Stimulated activated CD8-positive, alpha-beta memory T cell treated with anti-CD3 and anti-CD28 coated beads, Interleukin-2, amount 100 ng/mL, for 1 hour (primary cell): ENCODE results near the gene TRIM59.

Experiments
- DNase-seq, 2 donors: peaks; one replicate each; pipeline ENCODE4 v3.0.0-alpha.2; 2020; ENCODE audit warnings: low read depth in 2 of 2

TRIM59 gene, protein sequence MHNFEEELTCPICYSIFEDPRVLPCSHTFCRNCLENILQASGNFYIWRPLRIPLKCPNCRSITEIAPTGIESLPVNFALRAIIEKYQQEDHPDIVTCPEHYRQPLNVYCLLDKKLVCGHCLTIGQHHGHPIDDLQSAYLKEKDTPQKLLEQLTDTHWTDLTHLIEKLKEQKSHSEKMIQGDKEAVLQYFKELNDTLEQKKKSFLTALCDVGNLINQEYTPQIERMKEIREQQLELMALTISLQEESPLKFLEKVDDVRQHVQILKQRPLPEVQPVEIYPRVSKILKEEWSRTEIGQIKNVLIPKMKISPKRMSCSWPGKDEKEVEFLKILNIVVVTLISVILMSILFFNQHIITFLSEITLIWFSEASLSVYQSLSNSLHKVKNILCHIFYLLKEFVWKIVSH

DNA sequence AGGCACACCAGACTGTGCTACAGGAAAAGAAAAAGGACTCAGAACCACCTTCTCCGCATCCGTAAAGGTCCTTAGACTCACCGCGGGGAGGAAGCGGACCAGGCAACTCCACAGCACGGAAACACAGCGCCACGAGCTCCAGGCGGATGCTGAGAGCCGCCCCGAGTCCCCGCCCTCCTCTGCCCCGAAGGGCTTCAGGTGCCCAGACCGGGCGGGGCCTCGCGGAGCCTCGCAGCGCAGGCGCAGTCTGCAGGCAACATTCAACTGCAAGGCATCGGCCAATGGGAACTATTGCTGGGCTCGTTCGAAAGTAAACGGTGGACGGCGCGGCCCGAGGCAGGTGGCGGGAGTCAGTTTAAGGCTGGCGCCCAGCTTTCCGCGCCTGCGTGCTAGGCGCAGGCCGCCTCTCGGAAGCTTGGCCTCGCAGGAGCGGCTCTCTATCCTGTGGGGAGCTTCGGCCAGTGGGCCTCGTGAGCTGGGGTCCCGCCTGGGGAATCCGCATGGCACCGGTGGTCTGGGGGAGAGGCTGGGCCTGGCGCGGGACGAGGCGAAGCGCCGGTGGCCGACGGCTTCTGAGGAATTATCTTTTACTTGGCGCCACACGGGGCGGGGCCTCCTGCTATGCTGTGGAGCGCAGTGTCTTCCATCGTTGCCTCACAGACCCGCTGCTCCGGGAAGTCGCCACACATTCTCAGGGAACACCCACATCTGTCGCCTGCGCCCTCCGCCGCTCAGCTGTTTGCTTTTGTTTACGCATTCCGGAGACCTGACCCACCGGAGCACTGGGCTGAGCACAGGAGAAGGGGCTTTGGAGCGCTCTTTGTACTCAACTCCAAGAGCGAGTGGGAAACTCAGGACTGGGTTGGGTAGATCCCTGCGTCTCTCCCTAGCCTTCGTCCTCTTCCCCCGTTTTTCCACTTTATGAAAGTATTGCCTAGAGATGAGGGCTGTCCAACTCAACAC lies at the start of gene TRIM59:
Gene TRIM59, minus strand, starts transcription at position 151 of the 963 bp plus-strand sequence. CDS start 10,603 bp downstream, outside the sequence.
- DNase-seq = peak; percentile 87 to 93

DNA sequence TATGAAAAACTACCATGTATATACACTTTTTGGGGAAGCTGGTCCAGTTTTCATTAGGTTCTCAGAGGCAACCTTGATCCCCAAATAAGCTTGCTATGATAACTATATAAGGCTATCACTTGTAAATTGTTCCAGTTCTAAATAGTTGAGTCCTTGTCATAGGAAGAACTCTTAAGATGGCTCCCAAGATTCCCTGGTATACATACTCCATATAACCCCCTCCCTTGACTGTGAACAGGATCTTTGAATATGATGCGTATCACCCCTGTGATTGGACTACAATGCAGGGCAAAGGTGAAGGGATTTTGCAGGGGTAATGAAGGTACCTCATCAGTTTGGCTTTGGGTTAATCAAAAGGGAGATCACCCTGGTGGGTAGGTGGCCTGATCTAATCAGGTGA lies 48.6 kb upstream of the TRIM59 start:
- DNase-seq = no peak

DNA sequence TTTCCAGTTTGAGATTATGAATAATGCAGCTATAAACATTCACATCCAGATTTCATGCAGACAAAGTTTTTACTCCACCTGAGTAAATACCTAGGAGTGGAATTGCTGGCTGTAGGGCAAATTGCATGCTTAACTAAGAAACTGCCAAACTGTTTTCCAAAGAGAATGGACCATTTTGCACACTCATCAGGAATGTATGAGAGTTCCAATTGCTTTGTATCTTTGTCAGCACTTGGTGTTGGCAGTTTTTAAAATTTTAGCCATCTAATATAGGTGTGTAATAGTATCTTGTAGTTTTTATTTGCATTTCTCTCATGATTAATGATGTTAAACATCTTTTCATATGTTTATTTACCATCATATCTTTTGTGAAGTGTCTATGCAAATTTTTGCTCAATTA lies 40.6 kb upstream of the TRIM59 start:
- no peak for DNase-seq

DNA sequence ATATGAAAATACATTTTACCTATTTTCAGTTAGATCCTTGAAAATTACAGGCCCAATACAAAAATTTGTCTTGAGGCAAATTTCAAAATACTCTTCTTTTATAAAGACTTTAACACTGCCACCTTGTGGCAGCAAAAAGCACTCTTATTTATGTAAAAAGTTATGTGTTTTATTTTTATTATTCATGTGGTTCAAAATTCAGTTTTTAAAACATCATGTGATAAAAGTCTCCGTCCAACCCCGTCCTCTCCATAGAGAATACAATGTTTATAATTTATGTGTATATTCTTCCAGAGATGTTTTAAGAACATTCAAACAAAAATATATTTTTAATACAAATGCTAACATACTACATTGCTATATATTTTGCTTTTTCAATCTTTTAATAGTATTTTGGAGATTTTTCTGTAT lies 36.9 kb upstream of the TRIM59 start:
- no peak for DNase-seq

DNA sequence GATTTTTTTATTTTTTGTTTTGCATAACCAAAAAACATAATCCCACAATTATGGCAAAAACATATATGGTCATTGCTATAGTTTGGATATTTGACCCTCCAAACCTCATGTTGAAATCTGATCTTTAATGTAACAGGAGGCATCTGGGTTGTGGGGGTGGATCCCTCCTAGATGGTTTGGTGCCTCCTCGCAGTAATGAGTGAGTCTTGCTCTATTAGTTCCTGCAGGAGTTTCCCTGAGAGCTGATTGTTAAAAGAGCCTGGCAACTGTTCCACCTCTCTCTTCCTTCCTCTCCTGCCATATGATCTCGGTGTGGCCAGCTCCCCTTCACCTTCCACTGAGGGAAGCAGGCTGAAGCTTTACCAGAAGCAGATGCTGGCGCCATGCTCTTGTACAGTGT lies 33.2 kb upstream of the TRIM59 start:
- no peak for DNase-seq

DNA sequence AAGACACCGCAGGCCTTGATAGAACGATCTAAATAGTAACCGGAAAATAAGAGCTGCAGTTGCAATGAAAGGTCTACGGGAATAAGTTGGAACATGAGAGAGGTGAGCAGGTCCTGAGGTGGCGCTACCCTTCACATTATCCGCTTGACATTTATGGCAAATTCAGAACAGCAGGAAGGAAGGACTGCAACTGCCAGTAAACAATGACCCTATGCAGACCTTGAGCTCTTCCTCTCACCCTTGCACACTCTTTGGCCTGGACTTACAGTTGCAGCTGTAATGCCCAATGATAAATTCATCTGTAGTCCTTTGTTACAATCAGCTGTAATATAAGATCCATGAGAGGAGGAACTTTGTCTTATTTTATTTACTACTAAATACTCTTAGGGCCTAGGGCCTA lies 32.3 kb upstream of the TRIM59 start:
- no peak for DNase-seq

DNA sequence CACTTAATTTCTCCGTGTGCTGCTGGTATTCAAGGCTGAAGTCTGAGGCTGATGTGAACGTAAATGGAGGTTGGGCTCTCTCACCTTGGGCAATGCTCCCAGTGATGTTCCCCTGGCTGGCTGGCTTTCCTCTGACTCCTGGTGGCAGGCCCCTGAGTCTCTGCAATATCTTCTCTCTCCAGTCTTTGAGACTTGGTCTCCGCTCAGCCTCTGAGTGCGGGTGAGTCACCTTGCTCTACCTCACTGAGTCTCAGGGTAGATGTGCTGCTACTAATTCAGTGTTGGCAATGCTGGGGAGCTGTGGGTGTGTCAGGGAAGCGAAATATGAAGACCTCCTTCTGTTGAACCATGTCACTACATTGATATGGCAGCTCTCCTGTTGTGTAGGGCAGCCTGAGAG lies 31.3 kb upstream of the TRIM59 start:
- DNase-seq = no peak

DNA sequence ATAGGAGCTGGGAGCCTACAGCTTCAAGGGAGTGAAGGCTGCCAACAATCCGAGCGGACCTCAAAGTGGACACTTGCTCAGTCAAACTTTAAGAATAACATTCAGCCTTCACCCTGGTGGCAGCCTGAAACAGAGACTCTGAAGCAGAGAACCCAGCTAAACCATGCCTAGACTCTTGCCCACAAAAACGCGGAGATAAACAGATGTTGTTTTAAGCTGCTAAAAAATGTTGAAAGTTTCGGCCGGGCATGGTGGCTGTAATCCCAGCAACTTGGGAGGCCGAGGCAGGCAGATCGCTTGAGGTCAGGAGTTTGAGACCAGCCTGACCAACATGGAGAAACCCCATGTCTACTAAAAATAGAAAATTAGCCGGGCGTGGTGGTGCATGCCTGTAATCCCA lies 29.8 kb upstream of the TRIM59 start:
- DNase-seq = no peak

DNA sequence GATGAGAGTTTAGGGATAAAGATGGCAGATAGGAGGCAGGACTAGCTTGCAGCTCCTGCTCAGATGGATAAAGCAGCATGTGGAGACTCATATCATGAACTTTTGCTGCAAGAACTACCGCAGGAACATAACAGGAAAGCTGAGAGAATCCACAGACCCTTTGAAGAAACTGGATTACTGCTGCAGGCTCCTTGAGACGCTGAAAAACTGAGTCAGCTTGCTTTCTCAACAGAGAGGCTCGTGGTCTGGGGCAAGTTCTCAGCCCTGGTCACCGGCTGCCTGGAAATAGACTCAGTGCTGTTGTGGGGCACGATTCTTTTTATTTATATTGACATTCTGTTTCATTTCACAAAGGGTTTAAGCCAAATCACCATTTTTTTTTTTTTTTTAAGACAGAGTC lies 28.8 kb upstream of the TRIM59 start:
- DNase-seq = no peak

DNA sequence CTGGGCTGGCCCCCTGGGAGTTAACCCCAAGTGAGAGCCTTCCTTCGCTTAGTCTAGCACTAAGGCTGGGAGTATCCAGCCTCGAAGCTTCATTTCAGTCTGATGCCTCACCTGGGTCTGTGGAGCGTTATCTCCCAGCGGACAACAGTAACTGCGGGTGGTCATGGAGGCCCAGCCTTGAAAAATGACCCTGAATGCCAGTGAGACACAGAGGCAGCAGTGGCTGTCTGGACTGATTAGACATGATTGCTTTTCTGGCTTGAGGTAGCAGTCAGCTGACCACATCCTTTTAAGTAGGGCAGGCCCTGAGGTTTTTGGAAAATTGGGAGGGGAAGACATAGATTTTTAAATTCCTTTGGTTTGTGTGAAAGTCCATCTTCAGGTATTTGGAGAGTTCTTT lies 28.2 kb upstream of the TRIM59 start:
- no peak for DNase-seq

DNA sequence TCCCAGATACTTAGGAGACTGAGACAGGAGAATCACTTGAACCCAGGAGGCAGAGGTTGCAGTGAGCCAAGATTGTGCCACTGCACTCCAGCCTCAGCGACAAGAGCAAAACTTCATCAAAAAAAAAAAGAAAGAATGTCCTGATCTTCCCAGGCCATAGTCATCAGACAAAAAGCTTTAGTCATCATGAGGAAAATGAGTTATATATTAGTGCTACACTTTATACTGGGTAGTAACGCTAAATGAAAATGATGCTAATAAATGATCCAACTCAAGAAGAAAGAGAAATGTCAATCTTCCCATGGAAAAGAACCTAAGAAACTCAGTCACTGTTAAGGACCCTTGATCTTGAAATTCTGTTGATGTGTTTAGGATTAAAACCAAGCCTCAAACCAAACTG lies 26.3 kb upstream of the TRIM59 start:
- no peak for DNase-seq

DNA sequence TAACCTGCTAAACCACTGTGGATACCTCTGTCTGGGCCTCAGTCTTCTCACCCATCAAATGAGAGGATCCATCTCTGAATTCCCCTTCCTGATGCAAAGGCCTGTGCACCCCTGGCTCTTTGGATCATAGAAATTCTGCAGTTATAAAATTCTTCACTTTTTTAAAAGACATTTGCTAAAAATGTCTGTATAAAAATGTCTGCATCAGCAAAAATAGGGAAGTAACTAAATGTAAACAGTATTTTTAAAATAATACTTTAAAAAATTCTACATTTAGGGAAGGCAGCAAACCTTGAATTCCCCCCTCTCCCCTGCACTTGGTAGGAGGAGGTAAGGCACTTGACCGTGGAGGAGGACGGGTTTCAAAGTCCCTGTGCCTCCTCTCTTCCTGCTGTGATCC lies 25.6 kb upstream of the TRIM59 start:
- no peak for DNase-seq

DNA sequence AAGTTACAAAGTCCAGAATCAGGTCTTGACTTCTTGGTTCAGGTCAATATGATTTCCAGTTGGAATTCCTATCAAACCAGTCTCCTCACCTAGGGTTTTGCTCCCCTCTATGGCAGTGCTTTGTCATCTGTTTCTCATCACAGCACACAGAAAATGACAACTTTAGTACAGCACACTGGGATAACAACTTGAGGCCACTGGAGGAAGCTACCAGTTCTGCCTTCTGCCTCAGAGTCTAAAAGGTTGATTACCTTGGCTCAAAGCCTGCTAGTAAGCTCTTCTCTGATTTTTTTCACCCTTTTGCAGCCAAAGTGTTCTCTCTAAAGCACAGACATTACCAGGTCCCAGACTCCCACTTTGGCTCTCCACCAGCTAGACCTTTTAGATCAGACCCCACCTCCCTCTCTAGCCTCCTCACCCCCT lies 24.8 kb upstream of the TRIM59 start:
- no peak for DNase-seq

DNA sequence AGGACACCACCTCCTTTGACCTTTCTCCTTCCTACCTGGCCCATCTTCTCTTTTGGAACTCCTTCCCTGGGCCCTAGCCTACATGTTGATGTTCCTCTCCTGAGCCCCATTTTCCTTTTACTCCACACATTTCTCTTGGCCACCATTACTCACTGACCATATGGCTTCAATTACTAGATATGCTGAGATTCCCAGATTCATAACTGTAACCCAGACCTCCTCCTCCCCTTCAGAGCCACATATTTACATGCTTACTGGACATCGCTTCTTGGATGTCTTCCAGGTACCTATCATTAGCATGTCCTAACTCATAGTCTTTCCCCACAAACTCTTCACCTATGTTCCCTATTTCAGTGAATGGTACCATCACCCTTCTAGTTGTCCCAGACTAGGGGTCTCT lies 24.4 kb upstream of the TRIM59 start:
- no peak for DNase-seq

DNA sequence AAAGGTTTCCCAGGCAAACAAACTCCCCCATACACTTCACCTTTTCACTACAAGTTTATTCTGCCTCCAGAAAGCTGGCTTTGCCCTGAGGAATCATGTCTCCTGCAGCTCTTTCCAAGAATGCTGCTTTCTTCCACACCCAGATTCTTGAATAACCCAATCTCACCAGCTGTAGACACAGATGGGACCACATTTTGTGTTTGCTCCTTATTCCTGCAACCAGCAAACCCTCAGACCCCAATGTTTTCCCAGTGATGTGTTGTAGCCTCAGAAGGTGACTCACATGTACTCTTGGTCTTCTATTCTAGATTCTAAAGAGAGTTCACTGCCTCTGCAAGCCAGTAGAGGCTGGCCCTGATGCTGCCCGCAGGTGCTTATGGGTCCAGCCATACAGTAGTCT lies 23.6 kb upstream of the TRIM59 start:
- no peak for DNase-seq

DNA sequence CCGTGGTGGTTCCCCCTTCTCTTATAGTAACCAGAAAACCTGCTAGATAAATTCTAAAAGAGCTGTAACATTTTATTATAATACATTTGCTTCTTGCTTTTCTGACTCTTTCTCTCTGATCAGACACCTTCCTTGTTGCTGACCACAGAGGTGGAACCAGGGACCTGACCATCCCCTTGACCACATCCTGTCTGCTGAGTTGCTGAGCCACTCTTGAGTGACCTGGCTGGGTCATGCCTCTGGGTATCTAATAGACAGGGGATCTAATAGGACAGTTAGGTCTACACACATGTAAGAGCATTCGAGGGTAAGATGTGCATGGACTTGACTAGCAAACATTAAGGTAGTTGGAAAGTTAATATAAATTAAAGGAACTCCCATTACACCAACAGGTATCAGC lies 22.8 kb upstream of the TRIM59 start:
- no peak for DNase-seq

DNA sequence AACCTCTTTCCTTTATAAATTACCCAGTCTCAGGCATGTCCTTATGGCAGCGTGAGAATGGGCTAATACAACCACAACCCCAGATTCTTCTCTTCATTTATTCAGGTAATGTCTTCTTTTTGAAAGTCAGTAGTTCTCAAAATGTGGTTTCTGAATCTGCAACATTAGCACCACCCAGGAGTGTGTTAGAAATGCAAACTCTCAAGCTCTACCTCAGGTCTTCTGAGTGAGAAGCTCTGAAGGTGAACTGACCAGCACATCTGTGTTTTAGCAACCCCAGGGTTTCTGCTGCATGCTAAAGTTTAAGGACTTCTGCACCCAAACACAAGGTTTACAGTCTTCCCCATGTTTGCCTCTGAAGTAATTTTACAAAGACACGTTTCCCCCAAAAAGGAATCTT lies 22.3 kb upstream of the TRIM59 start:
- no peak for DNase-seq

DNA sequence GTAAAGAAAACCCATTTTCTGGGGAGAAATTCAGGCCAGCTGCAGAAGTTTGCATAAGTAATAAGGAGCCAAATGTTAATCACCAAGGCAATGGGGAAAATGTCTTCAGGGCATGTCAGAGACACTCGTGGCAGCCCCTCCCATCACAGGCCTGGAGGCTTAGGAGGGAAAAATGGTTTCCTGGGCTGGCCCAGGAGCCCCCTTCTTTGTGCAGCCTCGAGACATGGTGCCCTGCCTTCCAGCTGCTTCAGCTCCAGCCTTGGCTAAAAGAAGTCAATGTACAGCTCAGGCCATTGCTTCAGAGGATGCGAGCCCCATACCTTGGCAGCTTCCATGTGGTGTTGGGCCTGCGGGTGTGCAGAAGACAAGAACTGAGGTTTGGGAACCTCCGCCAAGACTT lies 20.6 kb upstream of the TRIM59 start:
- no peak for DNase-seq

DNA sequence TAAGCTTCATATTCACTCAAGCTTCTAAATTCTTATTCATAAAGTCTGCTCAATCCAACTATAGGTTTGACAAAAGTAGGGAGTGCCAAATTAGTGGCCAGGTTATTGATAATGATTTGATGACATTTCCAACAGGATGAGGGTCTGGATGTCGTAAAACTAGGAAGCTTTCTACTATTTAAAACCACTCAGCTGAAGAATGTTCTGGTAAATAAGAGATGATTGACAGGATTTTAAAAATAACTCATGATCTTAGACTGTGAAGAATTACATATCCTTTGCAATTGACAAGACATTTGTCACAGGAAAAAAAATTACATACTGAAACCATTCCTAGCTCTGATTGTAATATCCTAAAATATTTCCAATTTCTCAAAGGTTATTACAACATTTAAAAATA lies 15.4 kb upstream of the TRIM59 start:
- no peak for DNase-seq

DNA sequence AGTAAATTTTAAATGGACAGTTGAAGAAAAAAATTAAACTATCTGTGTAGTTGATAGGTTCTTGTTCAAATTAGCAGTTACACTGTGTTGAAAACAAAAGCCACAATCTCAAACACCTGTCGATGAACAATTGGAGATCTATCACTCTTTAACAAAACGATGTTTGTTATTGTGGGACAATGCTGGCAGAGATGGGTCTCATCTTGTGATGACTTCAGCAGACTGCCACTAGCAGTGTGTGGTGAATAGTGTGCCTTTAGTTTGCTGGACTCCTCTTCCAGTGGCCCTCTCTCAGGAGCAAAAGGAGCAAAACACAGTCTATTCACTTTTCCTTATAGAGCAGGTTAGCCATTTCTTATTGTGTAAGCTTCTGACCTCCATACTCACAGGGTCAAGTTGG lies 14.7 kb upstream of the TRIM59 start:
- DNase-seq = no peak

DNA sequence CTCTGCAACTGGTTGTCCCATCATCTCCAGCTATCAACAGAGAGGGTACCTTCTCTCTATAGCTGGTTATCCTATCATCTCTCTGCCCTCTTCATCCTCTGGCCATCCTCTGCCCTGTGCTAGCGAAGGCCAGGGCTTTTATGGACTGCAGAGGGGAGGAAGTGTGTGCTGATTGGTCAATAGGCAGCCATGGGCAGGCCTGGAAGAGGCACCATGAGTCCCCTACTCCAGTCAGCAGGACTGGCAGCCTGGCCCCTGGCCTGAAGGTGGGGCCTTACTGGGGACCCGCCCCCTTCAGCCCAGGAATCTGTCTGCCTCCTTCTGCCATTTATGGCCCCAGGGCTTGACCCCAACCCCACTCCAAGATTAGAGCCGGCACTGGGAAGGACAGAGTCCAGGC lies 10.4 kb upstream of the TRIM59 start:
- no peak for DNase-seq

DNA sequence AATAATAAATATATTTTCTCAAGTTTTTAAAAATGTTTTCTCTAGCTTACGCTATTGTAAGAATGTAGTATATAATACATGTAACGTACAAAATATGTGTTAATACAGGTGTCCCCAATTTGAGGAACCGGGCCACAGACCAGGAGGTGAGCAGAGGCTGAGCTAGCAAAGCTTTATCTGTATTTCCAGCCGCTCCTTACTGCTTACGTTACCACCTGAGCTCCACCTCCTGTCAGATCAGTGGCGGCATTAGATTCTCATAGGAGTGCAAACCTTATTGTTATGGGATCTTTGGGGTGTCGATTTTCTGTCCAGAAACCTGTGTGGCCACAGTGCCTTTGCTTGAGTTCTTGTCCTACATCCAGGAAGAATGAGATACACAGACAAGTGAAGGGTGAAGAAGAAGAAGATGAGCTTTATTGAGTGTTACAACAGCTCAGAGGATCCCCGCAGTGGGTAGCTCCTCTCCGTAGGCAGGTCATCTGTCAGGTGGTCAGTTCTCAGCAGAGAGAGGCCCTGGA lies 9.9 kb upstream of the TRIM59 start:
- DNase-seq = no peak

DNA sequence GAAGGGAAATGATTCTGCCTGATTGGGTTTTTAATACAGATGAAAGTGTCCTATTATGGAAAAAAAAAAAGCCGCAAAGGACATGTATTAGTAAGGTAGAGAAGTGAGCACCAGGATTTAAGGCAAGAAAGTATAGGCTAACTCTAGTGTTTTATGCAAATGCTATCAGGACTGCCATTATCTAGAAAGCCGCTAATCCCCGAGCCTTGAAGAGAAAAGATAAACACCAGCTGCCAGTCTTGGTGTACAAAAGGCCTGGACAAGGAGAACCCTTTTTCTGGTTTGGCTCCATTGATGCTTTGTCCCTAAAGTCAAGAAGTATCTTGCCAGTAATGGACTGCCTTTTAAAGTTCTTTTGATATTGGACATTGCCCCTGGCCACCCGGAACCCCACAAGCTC lies 8.6 kb upstream of the TRIM59 start:
- DNase-seq = no peak
